H1 (cell line): Measurements from ENCODE around the gene NAT9.

ENCODE experiments used
- ATF2 ChIP-seq: IDR thresholded peaks from 2 replicates; pipeline ENCODE4 v1.6.1; 2012; ENCODE audit warnings: low read length, inconsistent platforms
- CBX5 ChIP-seq: fragments of 300-800, 300-1000 bp; sonication (generic); IDR thresholded peaks from 2 replicates; pipeline ENCODE4 v1.7.1; 2016; ENCODE audit warnings: antibody characterized with exemption, low read length, low read depth
- CHD2 ChIP-seq: IDR thresholded peaks from 2 replicates; pipeline ENCODE4 v1.6.1; 2012; ENCODE audit warnings: low read length, improper control_type of control experiment
- EZH2 ChIP-seq: fragments of 200-600 bp; sonication (generic); IDR thresholded peaks from 2 replicates; pipeline ENCODE4 v1.7.1; 2012; ENCODE audit warnings: low read depth, mild to moderate bottlenecking, moderate library complexity, low read length, inconsistent platforms; ENCODE audit not compliant: severe bottlenecking
- GABPA ChIP-seq: IDR thresholded peaks from 2 replicates; pipeline ENCODE4 v1.6.1; 2011; ENCODE audit warnings: mild to moderate bottlenecking, low read length, moderate library complexity, borderline replicate concordance; ENCODE audit not compliant: insufficient read depth
- JUN ChIP-seq: IDR thresholded peaks from 2 replicates; pipeline ENCODE4 v1.6.1; 2011; ENCODE audit warnings: low read depth, mild to moderate bottlenecking, improper control_type of control experiment, low read length
- NRF1 ChIP-seq: IDR thresholded peaks from 2 replicates; pipeline ENCODE4 v1.6.1; 2011; ENCODE audit warnings: mild to moderate bottlenecking, low read depth, low read length, improper control_type of control experiment
- PHF8 ChIP-seq: fragments of 200-600 bp; sonication (generic); conservative IDR thresholded peaks from 2 replicates; pipeline ENCODE4 v1.7.1; 2012; ENCODE audit warnings: low read depth, mild to moderate bottlenecking, inconsistent platforms, low read length, moderate library complexity
- RFX5 ChIP-seq: IDR thresholded peaks from 2 replicates; pipeline ENCODE4 v1.6.1; 2011; ENCODE audit warnings: low read depth, low read length, improper control_type of control experiment, borderline replicate concordance
- TAF1 ChIP-seq: IDR thresholded peaks from 2 replicates; pipeline ENCODE4 v1.6.1; 2011; ENCODE audit warnings: mild to moderate bottlenecking, low read depth, low read length
- TF ChIP-seq, protein P1 (sequence below), 3 experiments: IDR thresholded peaks; 1 replicate in 2 of 3; 2 replicates in 1 of 3; pipeline versions ENCODE4 v1.5.1 to v1.6.1; 2011; ENCODE audit warnings: low read length in 3 of 3, mild to moderate bottlenecking in 3 of 3, inconsistent platforms in 2 of 3, low read depth in 1 of 3, moderate library complexity in 1 of 3; ENCODE audit not compliant: insufficient read depth in 1 of 3; ENCODE audit errors: control extremely low read depth in 1 of 3
- TF ChIP-seq, protein P2 (sequence below): IDR thresholded peaks from 2 replicates; pipeline ENCODE4 v1.6.1; 2012; ENCODE audit warnings: inconsistent platforms

GRCh38 chr17:74732042-74732867 is 43.9 kb downstream of the NAT9 start:
- TF ChIP-seq, protein P1, sequence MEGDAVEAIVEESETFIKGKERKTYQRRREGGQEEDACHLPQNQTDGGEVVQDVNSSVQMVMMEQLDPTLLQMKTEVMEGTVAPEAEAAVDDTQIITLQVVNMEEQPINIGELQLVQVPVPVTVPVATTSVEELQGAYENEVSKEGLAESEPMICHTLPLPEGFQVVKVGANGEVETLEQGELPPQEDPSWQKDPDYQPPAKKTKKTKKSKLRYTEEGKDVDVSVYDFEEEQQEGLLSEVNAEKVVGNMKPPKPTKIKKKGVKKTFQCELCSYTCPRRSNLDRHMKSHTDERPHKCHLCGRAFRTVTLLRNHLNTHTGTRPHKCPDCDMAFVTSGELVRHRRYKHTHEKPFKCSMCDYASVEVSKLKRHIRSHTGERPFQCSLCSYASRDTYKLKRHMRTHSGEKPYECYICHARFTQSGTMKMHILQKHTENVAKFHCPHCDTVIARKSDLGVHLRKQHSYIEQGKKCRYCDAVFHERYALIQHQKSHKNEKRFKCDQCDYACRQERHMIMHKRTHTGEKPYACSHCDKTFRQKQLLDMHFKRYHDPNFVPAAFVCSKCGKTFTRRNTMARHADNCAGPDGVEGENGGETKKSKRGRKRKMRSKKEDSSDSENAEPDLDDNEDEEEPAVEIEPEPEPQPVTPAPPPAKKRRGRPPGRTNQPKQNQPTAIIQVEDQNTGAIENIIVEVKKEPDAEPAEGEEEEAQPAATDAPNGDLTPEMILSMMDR (IDR thresholded peaks at IDR 0.05; ENCODE audit: control extremely low read depth in 1 of 3, insufficient read depth in 1 of 3, low read depth in 1 of 3, low read length in 3 of 3): no peak
- TF ChIP-seq CBX5 (no peak), GABPA (no peak), JUN (no peak), TAF1 (no peak), CHD2 (no peak), NRF1 (no peak), EZH2 (no peak), PHF8 (no peak), ATF2 (no peak), RFX5 (no peak)
- TF ChIP-seq, protein P2, sequence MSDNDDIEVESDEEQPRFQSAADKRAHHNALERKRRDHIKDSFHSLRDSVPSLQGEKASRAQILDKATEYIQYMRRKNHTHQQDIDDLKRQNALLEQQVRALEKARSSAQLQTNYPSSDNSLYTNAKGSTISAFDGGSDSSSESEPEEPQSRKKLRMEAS: no peak
